22Rv1 (cell line): Measurements from ENCODE around the gene ZBTB18.

ENCODE experiments used
- ZFX ChIP-seq: fragments of 450-650 bp; IDR thresholded peaks from 2 replicates; pipeline ENCODE4 v1.6.1; 2017; ENCODE audit warnings: antibody characterized with exemption, borderline replicate concordance
- TF ChIP-seq, protein P1 (sequence below): fragments of 450-650 bp; IDR thresholded peaks from 2 replicates; pipeline ENCODE4 v1.5.1; 2017; ENCODE audit warnings: mild to moderate bottlenecking

DNA sequence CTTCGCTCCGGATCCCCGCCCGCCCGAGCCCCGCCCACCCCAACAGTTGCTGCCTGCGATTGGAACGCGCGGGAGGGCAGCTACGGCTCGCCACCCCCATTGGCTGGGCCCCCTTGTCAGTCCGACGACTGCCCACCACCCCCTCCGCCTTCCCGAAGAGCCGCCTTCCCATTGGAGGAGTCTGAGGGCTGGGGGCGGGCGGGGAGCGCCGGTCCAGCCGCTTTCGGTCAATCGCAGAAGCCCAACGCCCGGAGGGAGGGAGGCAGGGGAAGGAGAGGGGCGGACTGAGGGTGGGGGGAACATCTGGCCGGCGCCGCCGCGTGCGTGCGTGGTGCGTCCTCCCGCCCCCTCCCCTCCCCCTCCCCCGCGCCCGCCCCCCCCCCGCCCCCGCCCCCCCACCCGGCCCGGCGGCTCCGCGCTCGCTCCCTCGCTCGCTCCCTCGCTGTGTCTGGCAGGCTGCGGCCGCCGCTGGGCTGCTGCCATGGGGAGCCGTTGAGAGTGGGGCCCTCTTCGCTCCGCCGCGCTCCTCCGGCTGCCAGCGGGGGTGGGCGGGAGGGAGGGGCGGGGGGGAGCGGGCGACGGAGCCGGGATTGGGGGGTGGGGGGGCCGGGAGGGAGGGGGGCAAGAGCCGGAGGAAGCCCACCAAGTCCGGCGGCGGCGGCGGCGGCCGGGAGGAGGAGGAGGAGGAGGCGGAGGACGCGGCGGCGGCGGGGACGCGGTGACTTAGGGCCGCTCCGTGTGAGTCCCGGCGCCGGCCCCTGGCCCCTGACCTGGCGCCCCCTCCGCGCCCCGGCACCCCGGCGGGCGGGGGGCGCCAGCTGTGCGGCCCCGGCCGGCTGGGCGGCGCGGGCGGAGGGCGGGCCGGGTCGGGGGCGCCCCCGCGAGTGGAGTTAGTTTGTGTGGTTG is 2.6 kb upstream of the ZBTB18 start:
- TF ChIP-seq, protein P1, sequence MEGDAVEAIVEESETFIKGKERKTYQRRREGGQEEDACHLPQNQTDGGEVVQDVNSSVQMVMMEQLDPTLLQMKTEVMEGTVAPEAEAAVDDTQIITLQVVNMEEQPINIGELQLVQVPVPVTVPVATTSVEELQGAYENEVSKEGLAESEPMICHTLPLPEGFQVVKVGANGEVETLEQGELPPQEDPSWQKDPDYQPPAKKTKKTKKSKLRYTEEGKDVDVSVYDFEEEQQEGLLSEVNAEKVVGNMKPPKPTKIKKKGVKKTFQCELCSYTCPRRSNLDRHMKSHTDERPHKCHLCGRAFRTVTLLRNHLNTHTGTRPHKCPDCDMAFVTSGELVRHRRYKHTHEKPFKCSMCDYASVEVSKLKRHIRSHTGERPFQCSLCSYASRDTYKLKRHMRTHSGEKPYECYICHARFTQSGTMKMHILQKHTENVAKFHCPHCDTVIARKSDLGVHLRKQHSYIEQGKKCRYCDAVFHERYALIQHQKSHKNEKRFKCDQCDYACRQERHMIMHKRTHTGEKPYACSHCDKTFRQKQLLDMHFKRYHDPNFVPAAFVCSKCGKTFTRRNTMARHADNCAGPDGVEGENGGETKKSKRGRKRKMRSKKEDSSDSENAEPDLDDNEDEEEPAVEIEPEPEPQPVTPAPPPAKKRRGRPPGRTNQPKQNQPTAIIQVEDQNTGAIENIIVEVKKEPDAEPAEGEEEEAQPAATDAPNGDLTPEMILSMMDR = no peak
- no peak for TF ChIP-seq ZFX
